Measurements from ENCODE around the gene TENT5A. TPM values are rescaled to one million over a fixed set of nuclear protein-coding genes. Genes with fewer than 3 reads are reported as not detected.
"Not testable (repeated sequence)": the region's sequence is repeated elsewhere in the genome, so short reads cannot be mapped to it uniquely, and the experiment has no call there.

TENT5A gene
- total RNA-seq, 1 donor from 2014 or later: 2.3 TPM

- no peaks in the 10 kb centered on the region for H3K27me3 Mint-ChIP-seq (ENCODE audit: unreplicated experiment)
- H3K9me3 Mint-ChIP-seq (ENCODE audit: unreplicated experiment): no peaks in the 10 kb centered on the region
- H3K4me1 Mint-ChIP-seq (ENCODE audit: unreplicated experiment): no peaks in the 10 kb centered on the region
- H3K27ac Mint-ChIP-seq (ENCODE audit: unreplicated experiment): no peak overlapping the region
- TF ChIP-seq CTCF (IDR thresholded peaks at IDR 0.05; ENCODE audit: unreplicated experiment): no peak
- DNase-seq (ENCODE audit: low spot score): no peak
- no peak overlapping the region for H3K4me3 Mint-ChIP-seq (ENCODE audit: unreplicated experiment)
- H3K36me3 Mint-ChIP-seq (ENCODE audit: low read depth, unreplicated experiment): no peaks in the 10 kb centered on the region
Measured at GRCh38 chr6:81785377-81785776, 32.9 kb upstream of the TENT5A start.

GRCh38 chr6:81783893-81784292 is 31.4 kb upstream of the TENT5A start:
- Mint-ChIP-seq H3K4me3 (ENCODE audit: unreplicated experiment) (no peak overlapping the region), H3K27ac (ENCODE audit: unreplicated experiment) (no peak overlapping the region), H3K27me3 (ENCODE audit: unreplicated experiment) (no peaks in the 10 kb centered on the region), H3K36me3 (ENCODE audit: low read depth, unreplicated experiment) (no peaks in the 10 kb centered on the region), H3K4me1 (ENCODE audit: unreplicated experiment) (no peaks in the 10 kb centered on the region), H3K9me3 (ENCODE audit: unreplicated experiment) (no peaks in the 10 kb centered on the region)
- DNase-seq (ENCODE audit: low spot score): no peak
- no peak for TF ChIP-seq CTCF (IDR thresholded peaks at IDR 0.05; ENCODE audit: unreplicated experiment)

DNA sequence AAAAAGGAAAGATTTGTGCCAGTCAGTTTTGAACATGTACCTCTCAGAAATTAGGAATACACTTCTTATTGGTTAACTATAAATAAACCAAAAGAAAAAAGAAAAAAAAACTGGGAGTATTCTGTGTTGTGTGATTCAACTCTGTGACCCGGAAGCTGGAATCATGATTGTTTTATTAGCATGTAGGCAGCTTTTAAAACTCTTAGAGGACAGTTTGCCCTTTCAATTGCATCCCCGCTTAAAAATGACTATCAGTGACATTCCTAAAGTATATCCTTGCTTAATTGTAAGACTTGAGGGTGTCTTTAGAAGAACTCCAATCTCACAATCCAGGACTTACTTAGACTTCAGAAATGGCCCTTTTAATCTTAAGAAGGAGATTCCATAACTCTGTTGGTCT is 29.1 kb upstream of the TENT5A start:
- Mint-ChIP-seq H3K9me3 (ENCODE audit: unreplicated experiment) (no peaks in the 10 kb centered on the region), H3K27ac (ENCODE audit: unreplicated experiment) (no peak overlapping the region), H3K4me3 (ENCODE audit: unreplicated experiment) (no peak overlapping the region), H3K27me3 (ENCODE audit: unreplicated experiment) (no peaks in the 10 kb centered on the region), H3K36me3 (ENCODE audit: low read depth, unreplicated experiment) (no peaks in the 10 kb centered on the region), H3K4me1 (ENCODE audit: unreplicated experiment) (no peaks in the 10 kb centered on the region)
- no peak for DNase-seq (ENCODE audit: low spot score)
- no peak for TF ChIP-seq CTCF (IDR thresholded peaks at IDR 0.05; ENCODE audit: unreplicated experiment)

DNA sequence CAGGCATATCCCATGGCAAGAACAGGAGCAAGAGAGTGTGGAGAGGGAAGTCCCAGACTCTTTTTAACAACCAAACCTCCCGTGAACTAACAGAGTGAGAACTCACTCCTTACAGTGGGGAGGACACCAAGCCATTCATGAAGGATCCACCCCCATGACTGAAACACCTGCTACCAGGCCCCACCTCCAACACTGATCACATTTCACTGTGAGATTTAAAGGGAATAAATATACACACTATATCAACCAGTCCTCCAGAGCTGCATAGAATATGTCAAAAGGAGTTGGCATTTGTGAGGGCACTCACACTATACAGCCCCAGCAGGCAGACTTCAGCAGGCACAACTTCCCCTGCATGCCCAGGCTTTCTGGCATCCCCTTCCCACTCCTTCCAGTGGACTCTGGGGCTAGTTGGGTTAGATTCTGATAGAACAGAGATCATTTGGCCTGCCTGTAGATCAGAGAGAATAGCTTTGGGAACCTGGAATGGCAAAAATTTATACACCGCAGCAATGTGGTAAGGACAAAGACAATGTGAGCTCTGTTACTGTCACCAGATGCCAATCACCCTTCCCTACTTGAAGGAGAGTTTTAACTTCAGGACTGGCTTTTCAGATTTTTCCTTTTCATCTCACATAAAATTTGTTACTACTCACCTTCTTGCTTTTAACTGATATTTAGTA is 25.2 kb upstream of the TENT5A start:
- Mint-ChIP-seq H3K9me3 (ENCODE audit: unreplicated experiment) (no peaks in the 10 kb centered on the region), H3K36me3 (ENCODE audit: low read depth, unreplicated experiment) (no peaks in the 10 kb centered on the region), H3K27ac (ENCODE audit: unreplicated experiment) (no peak overlapping the region), H3K4me3 (ENCODE audit: unreplicated experiment) (no peak overlapping the region), H3K4me1 (ENCODE audit: unreplicated experiment) (no peaks in the 10 kb centered on the region), H3K27me3 (ENCODE audit: unreplicated experiment) (no peaks in the 10 kb centered on the region)
- no peak for TF ChIP-seq CTCF (IDR thresholded peaks at IDR 0.05; ENCODE audit: unreplicated experiment)
- DNase-seq (ENCODE audit: low spot score): no peak

- not testable (repeated sequence) for H3K27me3 Mint-ChIP-seq (ENCODE audit: unreplicated experiment); H3K4me3 Mint-ChIP-seq (ENCODE audit: unreplicated experiment); H3K27ac Mint-ChIP-seq (ENCODE audit: unreplicated experiment); H3K9me3 Mint-ChIP-seq (ENCODE audit: unreplicated experiment); H3K36me3 Mint-ChIP-seq (ENCODE audit: low read depth, unreplicated experiment); DNase-seq (ENCODE audit: low spot score); H3K4me1 Mint-ChIP-seq (ENCODE audit: unreplicated experiment)
Measured at GRCh38 chr6:81776219-81776618, 23.7 kb upstream of the TENT5A start.
